NCI-H187 (cell line): ENCODE data around the gene HMCN1.

ENCODE experiments used
- DNase-seq, 2 experiments: peaks; one replicate each; lab custom pipeline; 2025; lab: John Stamatoyannopoulos, UW

Gene HMCN1

DNA sequence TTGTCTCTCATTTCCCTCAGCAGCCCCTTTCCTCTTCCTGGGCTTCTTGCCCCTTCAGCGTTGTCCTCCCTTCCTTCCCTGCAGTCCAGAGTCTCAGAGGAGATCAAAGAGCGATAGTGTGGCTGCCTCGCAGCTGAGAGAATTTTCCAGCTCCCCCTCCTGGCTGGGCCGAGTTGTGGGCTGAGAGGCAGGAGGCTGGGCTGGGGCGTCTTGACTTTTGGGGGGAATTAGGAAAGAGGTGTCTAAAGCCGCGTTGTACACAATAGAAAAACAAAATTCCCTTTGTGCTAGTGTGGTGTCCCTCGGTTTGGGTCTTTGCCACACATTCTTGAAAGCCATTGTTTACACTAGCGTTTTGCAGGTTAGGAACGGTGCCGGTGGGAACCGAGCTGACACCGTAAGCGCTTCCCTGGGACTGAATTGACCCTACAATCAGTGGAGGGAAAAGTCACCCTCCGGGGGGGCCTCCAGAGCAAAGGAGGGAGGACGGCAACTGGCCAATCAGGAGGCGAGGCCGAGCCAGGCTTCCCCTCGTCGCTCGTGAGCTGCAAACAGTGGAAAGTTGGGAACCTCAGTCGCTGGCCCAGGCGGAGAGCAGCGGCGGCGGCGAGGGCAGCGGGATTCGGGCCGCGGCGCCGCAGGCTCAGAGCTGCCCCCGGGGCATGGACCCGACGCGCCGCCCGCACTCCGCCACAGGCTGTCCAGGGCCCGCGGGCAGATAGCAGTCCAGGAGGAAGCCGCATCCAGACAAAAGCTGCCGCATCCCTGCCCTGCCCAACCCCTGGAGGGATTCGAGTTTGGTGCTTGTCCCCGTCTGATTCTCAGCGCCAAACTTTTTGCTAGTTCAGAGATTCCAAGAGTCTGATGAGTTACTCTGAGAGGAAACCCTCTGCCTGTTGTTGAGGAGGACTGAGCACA, at the start of gene HMCN1:
Gene HMCN1, plus strand, starts transcription at position 574 of the 918 bp plus-strand sequence. CDS start 389 bp downstream, outside the sequence.
- peak in 1 of 2 experiments; percentile 24 for DNase-seq

DNA sequence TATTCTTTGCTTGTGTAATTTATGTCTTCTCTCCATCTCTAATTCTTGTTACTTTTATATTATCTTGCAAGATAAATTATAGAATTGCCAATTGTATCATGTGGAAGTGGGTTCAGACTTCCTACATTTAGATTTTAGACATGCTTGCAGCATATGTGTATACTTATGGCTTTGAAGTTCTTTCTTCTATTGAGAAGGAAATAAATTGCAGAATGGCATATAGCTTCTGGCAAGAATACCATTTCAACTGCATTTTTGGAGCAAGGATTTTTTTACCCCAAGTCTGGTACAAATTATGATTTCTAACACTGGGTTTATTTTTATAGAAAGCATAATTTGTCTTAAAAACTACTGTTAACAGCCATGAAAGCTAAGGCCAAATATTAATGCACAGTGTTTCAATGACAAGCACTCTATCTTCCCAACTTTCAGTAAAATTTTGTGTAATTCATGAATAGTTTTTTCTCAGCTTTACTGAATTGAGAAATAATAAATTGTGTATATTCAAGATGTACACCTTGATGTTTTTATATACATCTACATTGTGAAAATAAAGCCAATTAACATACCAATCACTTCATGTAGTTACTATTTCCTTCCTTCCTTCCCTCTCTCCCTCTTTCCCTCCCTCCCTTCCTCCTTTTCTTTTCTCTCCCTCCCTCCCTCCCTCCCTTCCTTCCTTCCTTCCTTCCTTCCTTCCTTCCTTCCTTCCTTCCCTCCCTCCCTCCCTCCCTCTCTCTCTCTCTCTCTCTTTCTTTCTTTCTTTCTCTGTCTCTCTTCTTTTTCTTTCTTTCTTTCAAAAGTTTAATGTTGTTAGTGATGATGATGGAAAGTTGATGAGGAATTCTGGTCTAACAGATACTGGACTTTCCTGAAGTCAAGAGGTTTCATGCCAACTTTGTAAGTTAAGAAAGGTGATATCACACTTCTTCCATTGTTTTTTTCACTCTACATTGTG, 47.1 kb upstream of the HMCN1 start:
- no peak for DNase-seq

DNA sequence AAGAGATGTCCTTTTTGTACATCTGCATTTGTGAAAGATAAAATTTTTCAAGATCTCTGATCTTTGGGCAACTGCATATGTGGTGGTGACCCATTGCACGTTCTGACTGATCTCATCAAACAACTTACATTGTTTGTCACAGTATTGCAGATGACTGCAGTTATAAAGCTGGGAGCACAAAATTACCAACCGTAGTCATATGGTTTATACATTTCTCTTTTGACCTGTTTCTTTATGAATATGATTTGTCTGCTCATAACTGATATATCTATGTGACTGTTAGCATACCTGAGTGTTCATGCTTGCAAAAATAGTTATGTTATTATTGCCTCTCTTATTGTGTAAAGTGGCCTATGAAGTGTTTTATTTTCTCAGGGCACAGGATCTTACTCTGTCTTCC, 43.7 kb upstream of the HMCN1 start:
- no peak for DNase-seq

DNA sequence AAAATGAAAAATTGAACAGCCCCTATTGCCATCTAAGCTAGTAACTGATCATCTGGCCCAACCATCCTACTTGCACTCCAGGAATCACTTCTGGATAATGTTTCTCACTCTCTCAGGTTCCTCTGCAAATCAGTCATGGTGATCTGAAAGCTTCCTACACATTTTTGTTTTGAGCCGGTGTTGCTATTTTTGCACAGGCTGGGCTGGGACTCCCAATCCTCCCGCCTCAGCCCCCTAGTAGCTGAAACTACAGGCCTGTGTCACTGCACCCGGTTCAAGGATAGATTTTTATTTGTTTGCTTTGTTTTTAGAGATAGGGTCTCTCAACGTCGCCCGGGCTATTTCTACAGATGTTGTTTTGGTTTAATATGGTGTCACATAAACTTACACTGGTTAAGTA, 40.5 kb upstream of the HMCN1 start:
- no peak for DNase-seq

DNA sequence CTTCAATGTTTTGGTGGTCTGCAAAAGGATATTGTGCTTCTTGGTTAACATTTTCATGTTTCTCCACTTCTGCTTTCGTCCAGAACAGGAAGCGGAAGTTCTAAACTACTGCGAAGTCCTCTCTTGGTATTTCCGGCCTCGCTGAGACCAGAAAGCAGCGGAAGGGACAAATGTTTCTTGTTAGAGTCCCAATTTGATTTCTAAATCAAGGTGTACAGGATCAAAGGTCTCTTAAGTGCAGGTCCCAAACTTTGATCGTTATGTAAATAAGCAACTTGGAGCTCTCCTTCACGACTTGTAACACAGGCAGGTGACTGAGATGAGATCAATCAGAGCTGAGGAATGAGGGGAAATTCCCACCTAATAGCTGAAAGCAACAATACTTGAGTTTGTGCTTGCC, 40.1 kb upstream of the HMCN1 start:
- no peak for DNase-seq

DNA sequence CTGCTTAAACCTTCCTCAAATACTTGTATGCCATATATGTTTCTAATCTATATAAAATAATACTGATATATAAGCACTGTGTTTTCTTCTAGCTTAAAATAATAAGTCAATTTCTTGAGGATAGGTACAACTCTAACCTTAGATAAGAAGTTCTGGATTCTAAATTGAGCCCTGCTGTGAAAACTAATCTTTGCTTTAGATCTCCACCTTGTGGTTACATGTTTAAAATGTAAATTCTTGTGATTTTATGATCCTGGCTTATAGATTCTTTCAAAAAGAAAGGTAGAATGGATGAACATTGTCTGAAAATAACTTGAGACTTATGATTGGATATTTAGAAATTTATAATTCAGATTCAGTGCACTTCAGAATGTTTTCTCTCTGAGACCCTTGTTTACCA, 38.9 kb upstream of the HMCN1 start:
- DNase-seq: no peak

DNA sequence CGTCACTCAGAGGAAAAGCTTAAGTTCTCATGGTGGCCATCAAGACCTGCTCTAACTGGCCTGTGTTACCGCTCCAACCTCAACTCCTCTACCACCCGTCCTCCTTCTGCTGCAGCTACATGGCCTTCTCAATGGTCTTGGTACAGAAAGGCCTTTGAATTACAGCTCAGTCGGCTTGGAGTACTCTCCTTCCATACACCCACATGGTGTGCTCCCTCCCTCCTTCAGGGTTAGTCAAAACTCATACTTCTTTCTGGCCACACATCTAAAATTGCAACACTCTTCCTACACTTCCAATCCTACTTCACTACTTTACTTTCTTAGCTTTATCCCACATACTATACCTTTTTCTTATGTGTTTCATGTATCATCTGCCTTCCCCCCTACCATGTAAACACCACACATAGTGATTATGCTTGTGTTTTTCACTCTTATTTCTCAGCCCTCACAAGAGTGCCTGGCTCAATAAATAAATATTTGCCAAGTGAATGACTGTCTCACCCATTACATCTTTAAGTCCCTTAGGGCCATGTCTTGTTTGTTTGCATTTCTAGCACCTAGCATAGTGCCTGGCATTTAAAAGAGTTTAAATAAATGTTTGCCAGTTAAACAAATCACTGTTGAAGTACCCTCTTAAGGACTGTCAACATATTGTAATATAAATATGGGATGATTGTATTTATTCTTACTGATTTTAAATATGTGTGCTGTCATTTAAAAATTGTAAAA, 37.6 kb upstream of the HMCN1 start:
- DNase-seq: no peak

DNA sequence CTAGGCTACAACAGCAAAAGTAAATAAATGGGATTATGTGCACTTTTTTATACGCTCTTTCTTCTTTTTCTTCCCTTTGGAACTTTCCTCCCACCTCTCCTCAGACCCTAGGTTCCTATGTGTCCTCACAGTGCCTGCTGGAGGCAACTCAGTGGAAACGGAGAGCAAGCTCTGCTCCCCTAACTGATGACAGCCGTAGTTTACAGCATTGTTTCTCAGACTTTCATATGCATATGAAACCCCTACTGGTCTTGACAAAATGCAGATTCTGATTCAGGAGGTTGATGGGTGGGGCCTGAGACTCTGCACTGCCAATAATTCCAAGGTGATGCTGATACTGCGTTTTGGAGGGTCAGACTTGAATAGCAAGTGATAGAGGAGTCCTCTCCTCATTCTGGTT, 34.3 kb upstream of the HMCN1 start:
- no peak for DNase-seq

DNA sequence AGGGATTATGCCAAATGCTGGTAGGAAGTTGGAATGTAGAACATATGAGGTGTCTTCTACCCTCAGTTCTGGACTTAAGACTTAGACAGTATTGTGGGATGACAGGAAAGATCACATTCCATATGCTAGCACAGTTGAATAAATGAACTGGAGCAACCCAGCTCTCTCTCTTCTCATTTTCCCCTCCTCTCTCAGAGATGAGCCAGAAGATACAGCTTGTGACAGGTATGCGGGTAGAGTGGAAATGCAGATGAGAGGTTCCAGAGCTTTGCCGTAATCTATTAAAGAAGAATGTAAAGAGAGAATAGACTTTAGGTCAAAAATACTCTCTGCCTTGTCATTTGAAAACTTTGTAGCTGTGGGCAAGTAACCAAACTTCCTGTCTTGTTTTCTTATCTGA, 32.5 kb upstream of the HMCN1 start:
- DNase-seq: no peak

DNA sequence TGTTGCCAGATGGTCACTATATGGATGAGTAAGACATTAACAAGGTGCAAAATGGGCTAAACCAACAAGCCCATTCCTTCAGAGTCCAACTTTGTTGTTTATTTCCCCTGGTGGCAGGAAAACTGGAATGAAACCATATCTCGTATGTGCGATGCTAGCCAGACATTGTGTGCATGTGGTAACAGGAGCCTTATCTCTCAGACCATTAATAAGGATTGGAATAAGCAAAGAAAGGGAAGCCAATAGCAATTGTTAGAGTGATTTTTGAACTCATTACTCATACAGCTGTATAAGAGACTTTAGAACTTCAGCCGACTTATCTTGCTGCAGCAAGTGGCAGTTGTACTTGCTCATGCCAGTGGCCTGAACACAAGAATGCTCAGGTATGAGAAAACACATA, 30.0 kb upstream of the HMCN1 start:
- DNase-seq: no peak

DNA sequence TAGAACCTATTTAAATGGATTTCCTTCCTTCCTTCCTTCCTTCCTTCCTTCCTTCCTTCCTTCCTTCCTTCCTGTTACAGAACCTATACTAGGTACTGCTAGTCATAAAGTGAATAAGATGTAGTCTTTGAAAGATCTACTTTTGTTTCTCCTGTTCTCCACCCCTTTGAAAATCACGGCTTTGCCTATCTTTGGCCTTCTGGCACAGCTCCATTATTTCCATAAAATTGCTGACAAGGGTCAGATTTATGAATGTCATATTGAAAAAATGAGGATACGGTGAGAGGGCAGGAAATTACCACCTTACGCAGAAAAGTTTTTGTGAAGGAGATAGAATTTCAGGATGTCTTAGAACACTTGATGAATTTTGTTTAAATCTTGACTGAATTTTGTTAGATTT, 18.1 kb upstream of the HMCN1 start:
- DNase-seq: no peak

DNA sequence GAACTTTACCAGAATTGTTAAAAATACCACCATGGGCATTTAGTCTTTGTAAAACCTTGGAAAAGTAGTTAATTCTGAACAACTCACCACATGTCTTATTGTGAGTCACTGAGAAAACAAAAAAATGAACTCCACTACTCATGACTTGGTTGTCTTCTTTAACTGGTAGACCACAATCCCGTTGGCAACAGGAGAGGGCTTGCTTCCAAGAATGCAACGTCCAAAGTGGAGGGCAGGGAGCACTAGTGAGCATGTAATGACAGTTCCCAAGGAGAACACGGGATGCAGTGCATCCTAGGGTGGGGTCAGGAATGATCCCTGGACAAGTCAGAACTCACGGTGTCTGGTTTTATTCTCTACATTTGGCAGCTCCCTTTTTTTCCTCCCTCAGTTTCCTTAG, 15.2 kb upstream of the HMCN1 start:
- no peak for DNase-seq

DNA sequence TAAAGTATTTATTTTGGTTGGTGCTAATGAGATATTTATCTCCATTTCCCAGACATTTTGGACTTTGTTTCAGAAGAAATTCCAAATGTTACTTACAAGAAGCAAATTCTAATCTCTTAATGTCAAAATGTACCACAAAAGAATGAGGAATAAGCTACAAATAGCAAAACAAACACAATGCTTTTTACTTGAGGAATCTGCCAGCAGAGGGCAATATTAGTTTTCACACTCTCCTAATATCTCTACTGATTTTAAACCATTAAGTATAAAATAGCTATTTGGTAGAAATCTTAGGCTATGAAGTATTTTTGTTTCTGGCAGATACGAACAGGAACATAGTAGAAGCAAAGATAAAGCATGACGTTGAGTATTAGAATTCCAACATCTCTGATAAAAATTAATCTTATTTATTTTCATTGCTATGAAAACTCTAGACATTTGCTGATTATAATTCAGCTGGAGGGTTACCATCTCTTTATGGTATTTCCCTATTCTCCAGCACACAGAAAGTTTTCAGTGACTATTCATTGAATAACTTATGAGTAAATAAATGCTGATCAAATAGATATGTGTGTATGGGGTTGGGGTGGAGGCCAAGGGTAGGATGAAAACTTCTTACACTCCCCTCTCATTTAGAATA, 13.4 kb upstream of the HMCN1 start:
- no peak for DNase-seq

DNA sequence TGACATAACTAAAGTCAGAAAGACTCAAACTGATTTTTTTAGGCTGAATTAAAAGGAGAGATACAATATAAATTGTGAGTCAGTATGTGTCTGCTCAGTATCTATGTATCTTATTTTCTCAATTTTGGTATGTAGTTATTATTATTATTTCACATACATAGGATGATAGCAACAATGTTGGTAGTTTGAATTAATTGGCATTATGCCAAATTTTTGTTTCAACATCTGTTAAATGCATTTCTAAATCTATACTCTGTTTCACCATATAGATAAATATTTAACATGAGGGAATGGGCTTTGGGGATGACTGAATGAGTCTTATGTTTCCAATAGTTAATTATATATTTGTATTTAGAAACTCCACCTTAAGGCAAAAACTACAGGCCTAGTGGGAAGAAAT, 12.6 kb upstream of the HMCN1 start:
- DNase-seq: no peak

DNA sequence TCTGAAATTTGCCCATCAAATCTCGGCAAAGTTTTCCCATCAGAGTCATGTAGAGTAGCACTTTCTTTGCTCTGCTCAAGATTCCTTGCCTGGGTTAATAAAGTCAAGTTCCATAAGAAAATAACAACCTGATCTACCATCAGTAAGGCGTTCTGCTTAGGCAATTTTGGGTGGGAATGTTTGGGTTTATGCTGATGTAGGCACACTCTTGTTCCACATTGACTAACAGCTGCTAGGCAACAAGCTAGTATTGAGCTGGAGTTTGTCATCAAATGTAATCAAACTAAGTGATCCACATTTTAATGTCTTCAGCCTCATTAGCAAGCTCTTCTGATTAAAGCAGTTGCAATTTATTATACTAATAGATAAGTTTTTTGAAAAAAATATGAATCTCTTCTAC, 12.1 kb upstream of the HMCN1 start:
- no peak for DNase-seq

DNA sequence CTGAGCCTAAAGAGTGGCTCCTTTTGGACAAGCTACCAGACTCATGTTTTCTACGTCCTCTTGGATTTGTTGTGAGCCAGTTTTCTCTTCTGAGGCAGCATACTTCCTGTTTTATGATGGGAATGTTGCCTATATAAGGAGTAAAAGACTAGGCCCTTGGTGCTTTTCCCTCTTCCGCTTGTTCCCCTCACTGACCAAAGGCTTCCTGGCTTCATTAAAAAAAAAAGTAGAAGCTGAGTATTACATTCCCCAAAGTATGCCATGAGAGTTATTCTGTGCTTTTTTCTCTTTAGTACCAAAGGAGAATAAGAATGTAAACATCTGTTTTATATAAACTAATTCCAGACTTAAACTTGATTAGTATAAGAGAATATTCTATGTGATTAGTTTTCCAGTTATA, 6.5 kb upstream of the HMCN1 start:
- DNase-seq: no peak

DNA sequence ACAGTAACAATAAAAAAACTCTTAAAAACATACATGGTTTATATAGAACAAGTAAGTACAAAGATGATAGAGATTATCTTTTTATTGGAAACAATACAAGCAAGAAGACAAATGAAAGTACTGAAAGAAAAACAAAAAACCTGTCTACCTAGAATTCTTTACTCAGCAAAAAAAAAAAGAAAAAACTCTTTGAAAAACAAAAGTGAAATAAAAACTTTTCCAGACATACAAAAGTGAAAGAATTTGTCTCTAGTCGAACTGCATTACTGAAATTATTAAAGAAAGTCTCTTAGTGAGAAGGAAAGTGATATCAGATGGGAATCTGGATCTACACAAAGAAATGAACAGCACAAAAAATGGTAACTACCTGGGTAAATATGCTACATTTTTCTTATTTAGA, 2.7 kb upstream of the HMCN1 start:
- DNase-seq: no peak

DNA sequence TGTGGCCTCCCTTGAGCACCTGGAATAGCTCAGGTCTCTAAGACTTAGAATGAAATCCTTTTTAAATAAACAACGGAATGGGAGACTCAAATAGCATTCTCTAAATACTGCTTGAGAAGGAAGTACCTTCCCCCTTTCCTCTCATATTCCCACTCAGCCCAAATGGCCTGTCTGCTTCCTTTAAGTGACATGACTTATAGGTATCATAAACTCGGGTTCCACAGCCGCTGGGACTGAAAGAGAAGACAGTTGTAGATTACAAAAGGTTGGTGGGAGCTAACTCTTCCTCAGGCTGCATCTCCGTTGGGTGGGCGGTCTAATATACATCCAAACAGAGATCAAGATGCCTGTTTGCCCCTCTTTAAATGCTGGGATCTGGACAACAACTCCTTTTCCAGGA, 1.2 kb upstream of the HMCN1 start:
- DNase-seq: no peak

DNA sequence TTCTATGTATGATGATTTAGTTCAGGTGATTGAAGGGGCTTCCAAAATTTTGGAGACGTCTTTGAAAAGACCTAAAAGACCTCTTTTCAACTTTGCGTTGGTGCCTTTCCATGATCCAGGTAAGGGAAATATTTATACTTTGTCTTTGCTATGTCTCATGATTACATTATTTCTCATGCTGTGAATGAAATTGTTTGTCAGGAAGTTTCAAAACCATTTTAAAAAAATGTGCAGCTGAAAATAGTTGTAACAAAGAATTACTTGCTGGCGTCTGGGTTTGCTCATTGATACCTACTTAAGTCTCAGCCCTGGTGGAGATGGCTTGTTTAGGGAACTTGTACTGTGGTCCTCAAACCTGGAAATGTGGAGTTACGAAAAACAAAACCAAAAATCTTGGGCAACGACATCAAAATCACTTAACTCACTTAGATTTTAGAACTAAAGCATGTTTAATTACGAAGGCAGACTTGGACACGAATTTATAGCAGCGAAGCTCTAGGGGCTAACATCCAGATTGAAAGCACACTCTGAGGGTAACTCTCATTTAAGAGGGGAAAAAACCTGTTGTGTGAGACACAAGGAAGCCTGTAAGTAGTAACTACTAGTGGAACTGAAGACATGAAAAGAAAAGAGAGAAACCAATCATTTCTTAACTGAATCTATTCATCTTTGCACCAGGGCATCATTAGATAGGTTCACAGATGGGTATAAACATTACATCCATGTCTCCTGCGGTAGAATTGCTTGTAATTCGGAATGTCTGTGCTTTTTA, 924 bp downstream of the HMCN1 start:
- no peak for DNase-seq

DNA sequence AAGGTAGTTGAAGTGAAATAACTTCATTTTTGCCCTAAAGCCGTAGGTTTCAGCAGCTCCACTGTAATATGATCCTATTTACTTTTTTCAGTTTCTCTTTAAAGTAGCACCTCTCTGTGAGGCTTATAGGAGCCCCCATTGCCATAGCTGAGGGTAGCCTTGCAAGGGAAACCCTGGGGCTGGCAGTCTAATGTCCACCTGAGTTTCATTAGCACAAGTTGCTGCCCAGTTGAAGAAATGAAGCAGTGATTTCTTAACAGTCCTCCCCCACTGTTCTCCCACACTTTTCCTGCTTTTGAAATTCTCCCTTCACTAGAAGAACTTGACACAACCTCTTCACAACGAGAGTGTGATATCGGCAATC, 1.5 kb downstream of the HMCN1 start:
- no peak for DNase-seq

DNA sequence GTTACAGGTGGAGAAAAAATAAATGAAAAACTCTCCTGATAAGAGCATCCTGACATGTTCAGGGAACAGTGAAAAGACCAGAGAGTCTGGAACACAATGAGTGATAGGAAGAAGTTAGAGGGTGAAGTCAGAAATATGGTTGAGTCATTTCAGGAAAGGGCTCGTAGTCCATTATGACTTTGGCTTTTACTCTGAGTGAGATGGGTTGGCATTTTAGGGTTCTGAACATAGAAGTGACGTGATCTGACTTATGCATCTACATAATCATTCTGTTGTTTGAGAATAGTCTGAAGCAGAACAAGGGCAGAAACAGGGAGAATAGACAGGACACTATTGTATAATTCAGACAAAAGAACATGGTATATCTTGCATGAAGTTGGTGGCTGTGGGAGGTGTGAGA, 5.8 kb downstream of the HMCN1 start:
- DNase-seq: no peak
